T-cell (primary cell): ENCODE results near the gene RB1. TPM values are rescaled to one million over a fixed set of nuclear protein-coding genes. Genes with fewer than 3 reads are reported as not detected.
"Not testable (repeated sequence)": the region's sequence is repeated elsewhere in the genome, so short reads cannot be mapped to it uniquely, and the experiment has no call there.

Source experiments
- ATAC-seq, 4 experiments: fragments of 200-7000 bp in 3 of 4; fragments of 150-1000 bp in 1 of 4; cut with Tn5 transposase; replicated peaks in 1 of 4; 1 replicate in 3 of 4; 2 replicates in 1 of 4; pipeline ENCODE4 v1.10.0; 2021; ENCODE audit warnings: moderate library complexity in 3 of 4, mild to moderate bottlenecking in 2 of 4, moderate number of reproducible peaks in 1 of 4
- CTCF ChIA-PET, 2 donors: fragments of 300-600 bp; sonication (Branson Sonifier 250); formaldehyde crosslinking; loops; one replicate each; lab custom pipeline; 2022; ENCODE audit warnings: antibody characterized with exemption in 2 of 2; lab: Charles Lee
- POLR2A ChIA-PET, 2 donors: fragments of 300-600 bp; sonication (Branson Sonifier 250); formaldehyde crosslinking; loops; one replicate each; lab custom pipeline; 2022; ENCODE audit warnings: antibody characterized with exemption in 2 of 2; lab: Charles Lee
- DNase-seq, 35 experiments: peaks; one replicate each; pipeline versions ENCODE4 v3.0.0 to v3.0.0-alpha.2; 2013 to 2023
- H3K27ac ChIP-seq: one replicate; pipeline ENCODE4 v1.5.1; 2013; ENCODE audit warnings: low read length
- H3K27me3 ChIP-seq, 2 experiments: replicated peaks in 1 of 2; 1 replicate in 1 of 2; 2 replicates in 1 of 2; pipeline versions ENCODE4 v1.6.1 to v1.7.0; 2013; ENCODE audit warnings: low read length in 1 of 2, mixed read lengths in 1 of 2; ENCODE audit not compliant: control insufficient read depth in 2 of 2, insufficient read depth in 2 of 2; ENCODE audit errors: extremely low read depth in 1 of 2
- H3K36me3 ChIP-seq, 2 donors: 1 replicate in 1 of 2; 2 replicates in 1 of 2; pipeline versions ENCODE4 v1.6.1 to v1.7.0; 2013; ENCODE audit warnings: low read length in 1 of 2; ENCODE audit not compliant: control insufficient read depth in 2 of 2, insufficient read depth in 1 of 2; ENCODE audit errors: extremely low read depth in 1 of 2
- H3K4me1 ChIP-seq, 2 experiments: 1 replicate in 1 of 2; 2 replicates in 1 of 2; pipeline versions ENCODE4 v1.6.1 to v1.7.0; 2013; ENCODE audit warnings: low read length in 2 of 2, mixed read lengths in 1 of 2; ENCODE audit not compliant: insufficient read depth in 2 of 2, control insufficient read depth in 1 of 2; ENCODE audit errors: extremely low read depth in 1 of 2
- H3K4me3 ChIP-seq, 2 donors: 1 replicate in 1 of 2; 2 replicates in 1 of 2; pipeline versions ENCODE4 v1.5.1 to v1.7.0; 2013; ENCODE audit warnings: mild to moderate bottlenecking in 2 of 2, low read length in 1 of 2, moderate library complexity in 1 of 2; ENCODE audit not compliant: control insufficient read depth in 1 of 2; ENCODE audit errors: extremely low read depth in 1 of 2
- H3K9me3 ChIP-seq: 2 replicates; pipeline ENCODE4 v1.7.0; 2013
- H3K27ac Mint-ChIP-seq, 2 donors: one replicate each; pipeline ENCODE4 v1.8.0; 2020 to 2021; ENCODE audit warnings: mild to moderate bottlenecking in 2 of 2, mixed read lengths in 2 of 2
- H3K27me3 Mint-ChIP-seq, 2 donors: one replicate each; pipeline ENCODE4 v1.8.0; 2021 to 2022; ENCODE audit warnings: mixed read lengths in 2 of 2
- H3K36me3 Mint-ChIP-seq: one replicate; pipeline ENCODE4 v1.8.0; 2021; ENCODE audit warnings: mixed read lengths
- H3K4me1 Mint-ChIP-seq, 3 donors: one replicate each; pipeline ENCODE4 v1.8.0; 2020 to 2022; ENCODE audit warnings: mixed read lengths in 3 of 3, mild to moderate bottlenecking in 1 of 3
- H3K4me3 Mint-ChIP-seq, 3 donors: one replicate each; pipeline ENCODE4 v1.8.0; 2020 to 2022; ENCODE audit warnings: mild to moderate bottlenecking in 3 of 3, mixed read lengths in 3 of 3, moderate library complexity in 3 of 3
- H3K9me3 Mint-ChIP-seq, 3 donors: one replicate each; pipeline ENCODE4 v1.8.0; 2020 to 2022; ENCODE audit warnings: mixed read lengths in 3 of 3
- WGBS: methylation state at CpG from one replicate; pipeline ENCODE4 v1.1.5; 2013; ENCODE audit warnings: missing lambda C conversion rate; ENCODE audit not compliant: insufficient coverage; 5-methylcytosine and 5-hydroxymethylcytosine counted together
- total RNA-seq, 35 experiments: library from RNA in 6 of 35; stranded (reverse) in 6 of 35; fragments of 120-200 nt in 1 of 35; gene quantifications; one replicate each; pipeline versions ENCODE4 v1.2.1 to v1.2.4 and lab custom pipeline; 2013 to 2026

RB1 gene
- total RNA-seq, 5 donors from 2014 or later (not counting 1 experiment from before 2014, with no cell fraction given) = 17.8 to 26.6 (median 24.0) TPM

DNA sequence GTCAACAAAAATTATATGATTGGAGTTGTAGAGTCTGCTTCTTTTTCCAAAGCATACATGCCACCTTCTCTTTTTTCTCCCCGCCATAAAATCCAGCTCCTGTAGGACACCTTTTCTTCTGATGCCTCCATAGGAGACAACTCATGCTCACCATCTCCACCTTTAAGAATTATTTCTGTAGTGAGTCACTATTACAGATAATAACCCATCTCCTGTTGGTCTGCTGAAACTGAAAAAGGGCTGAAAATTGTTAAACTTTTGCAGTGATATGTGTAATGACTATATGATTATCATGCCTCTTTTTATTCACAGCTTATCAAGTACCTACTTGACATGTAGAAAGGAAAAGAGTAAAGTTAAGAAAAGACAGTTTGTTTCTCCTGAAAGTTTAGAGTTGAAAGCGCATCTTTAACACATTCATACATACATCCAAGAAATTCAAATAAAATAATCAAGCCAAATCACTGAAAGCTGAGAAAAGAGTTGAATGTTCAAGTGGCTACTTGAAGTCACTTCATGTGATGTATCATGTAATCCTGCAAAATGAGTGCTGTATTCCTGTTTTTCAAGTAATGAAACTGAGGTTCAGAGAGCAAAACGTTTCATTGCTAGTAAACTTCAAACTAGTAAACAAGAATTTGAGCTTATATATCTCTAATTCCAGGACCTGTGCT is 144.9 kb downstream of the RB1 start:
- Mint-ChIP-seq H3K4me1 (peaks cover 7 to 47% (median 37%) of the 10 kb centered on the region in 3 donors), H3K27ac (peak overlapping the region; percentile 71 to 82), H3K4me3 (peak overlapping the region in 2 of 3 donors; percentile 60 to 65), H3K36me3 (peaks cover 27% of the 10 kb centered on the region), H3K27me3 (no peaks in the 10 kb centered on the region), H3K9me3 (peaks cover 9 to 23% (median 13%) of the 10 kb centered on the region in 3 donors)
- POLR2A ChIA-PET = no interaction called here
- CTCF ChIA-PET = interaction anchor here in 1 of 2 donors (0.7 kb wide), 1 partner anchor 26 kb away, joined by 3 read pairs; no protein-coding TSS in a partner anchor
- H3K27ac ChIP-seq = no peak overlapping the region
- DNase-seq = no peak
- peaks cover 2 to 8% of the 10 kb centered on the region in 2 experiments for H3K4me1 ChIP-seq
- ATAC-seq = no peak
- no peak overlapping the region for H3K4me3 ChIP-seq
- H3K36me3 ChIP-seq = peaks cover 0 to 2% of the 10 kb centered on the region in 2 donors
- no peaks in the 10 kb centered on the region for H3K27me3 ChIP-seq
- H3K9me3 ChIP-seq = no peaks in the 10 kb centered on the region
- no CpG with 5 or more reads among the region's 3 CpGs for WGBS

- H3K36me3 Mint-ChIP-seq = peaks cover 31% of the 10 kb centered on the region
- Histone ChIP-seq H3K4me3 (no peak overlapping the region), H3K36me3 (peaks cover 0 to 7% of the 10 kb centered on the region in 2 donors), H3K27ac (peak overlapping the region; percentile 4), H3K4me1 (peaks cover 2 to 4% of the 10 kb centered on the region in 2 experiments), H3K9me3 (no peaks in the 10 kb centered on the region), H3K27me3 (no peaks in the 10 kb centered on the region)
- H3K27ac Mint-ChIP-seq = peak overlapping the region; percentile 53 to 71
- CTCF ChIA-PET = interaction anchor here in 1 of 2 donors (0.7 kb wide), 1 partner anchor 25 kb away, joined by 3 read pairs; no protein-coding TSS in a partner anchor
- H3K27me3 Mint-ChIP-seq = no peaks in the 10 kb centered on the region
- ATAC-seq (no peak), DNase-seq (no peak)
- peaks cover 9 to 23% (median 13%) of the 10 kb centered on the region in 3 donors for H3K9me3 Mint-ChIP-seq
- peak overlapping the region; percentile 18 to 65 (median 60) for H3K4me3 Mint-ChIP-seq
- no CpG with 5 or more reads among the region's 6 CpGs for WGBS
- H3K4me1 Mint-ChIP-seq = peaks cover 7 to 42% (median 30%) of the 10 kb centered on the region in 3 donors
- POLR2A ChIA-PET = no interaction called here
Measured at GRCh38 chr13:48448959-48449614, 145.5 kb downstream of the RB1 start.

- Histone ChIP-seq H3K27me3 (no peaks in the 10 kb centered on the region), H3K4me1 (peaks cover 0 to 2% of the 10 kb centered on the region in 2 experiments), H3K4me3 (no peak overlapping the region), H3K27ac (no peak overlapping the region), H3K9me3 (no peaks in the 10 kb centered on the region), H3K36me3 (peaks cover 0 to 12% of the 10 kb centered on the region in 2 donors)
- no peak overlapping the region for H3K4me3 Mint-ChIP-seq
- peak overlapping the region in 1 of 2 donors; percentile 28 for H3K27ac Mint-ChIP-seq
- ATAC-seq = no peak
- ChIA-PET CTCF (no interaction called here), POLR2A (no interaction called here)
- no peaks in the 10 kb centered on the region for H3K27me3 Mint-ChIP-seq
- peaks cover 9 to 23% (median 13%) of the 10 kb centered on the region in 3 donors for H3K9me3 Mint-ChIP-seq
- peaks cover 36% of the 10 kb centered on the region for H3K36me3 Mint-ChIP-seq
- H3K4me1 Mint-ChIP-seq = peaks cover 11 to 39% (median 25%) of the 10 kb centered on the region in 3 donors
- DNase-seq = no peak
- WGBS = 100% methylated on average over 1 of the region's 2 CpGs
Measured at GRCh38 chr13:48449656-48450055, 146.1 kb downstream of the RB1 start.

- CTCF ChIA-PET = interaction anchor here in 1 of 2 donors (1.0 kb wide), 1 partner anchor 55 kb away, joined by 3 read pairs; no protein-coding TSS in a partner anchor
- H3K27ac ChIP-seq, ATAC-seq, H3K4me3 Mint-ChIP-seq, DNase-seq, H3K27me3 ChIP-seq, H3K27ac Mint-ChIP-seq, H3K4me3 ChIP-seq, H3K4me1 ChIP-seq, H3K9me3 ChIP-seq, H3K27me3 Mint-ChIP-seq: not testable (repeated sequence)
- peaks cover 0 to 20% of the 10 kb centered on the region in 2 donors for H3K36me3 ChIP-seq
- Mint-ChIP-seq H3K36me3 (peaks cover 46% of the 10 kb centered on the region), H3K9me3 (peaks cover 9 to 23% (median 13%) of the 10 kb centered on the region in 3 donors), H3K4me1 (peaks cover 15 to 41% (median 24%) of the 10 kb centered on the region in 3 donors)
- POLR2A ChIA-PET = interaction anchor here in 1 of 2 donors (0.5 kb wide), 1 partner anchor 54 kb away, joined by 3 read pairs; no protein-coding TSS in a partner anchor
Measured at GRCh38 chr13:48451196-48451595, 147.6 kb downstream of the RB1 start.

DNA sequence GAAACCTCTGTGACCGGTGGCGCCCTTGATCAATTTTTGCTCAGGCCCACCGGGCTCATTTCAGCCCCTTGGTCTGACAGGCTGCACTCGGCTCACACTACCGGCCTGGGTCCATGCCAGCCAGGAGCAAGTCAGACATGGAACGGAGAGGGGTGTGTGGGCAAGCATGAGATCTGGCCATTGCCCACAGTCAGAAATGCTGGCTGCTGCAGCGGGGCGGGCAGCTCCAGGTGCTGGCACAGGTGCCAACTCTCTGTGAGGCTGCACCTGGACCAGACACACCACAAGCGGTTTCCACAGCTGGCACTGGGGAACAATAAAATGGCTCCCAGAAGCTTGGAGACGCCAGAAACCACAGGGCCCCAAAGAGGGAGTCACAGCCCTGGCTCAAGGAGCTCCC is 153.0 kb downstream of the RB1 start:
- peaks cover 0 to 11% (median 8%) of the 10 kb centered on the region in 3 donors for H3K4me1 Mint-ChIP-seq
- POLR2A ChIA-PET = no interaction called here
- peaks cover 75% of the 10 kb centered on the region for H3K36me3 Mint-ChIP-seq
- Histone ChIP-seq H3K36me3 (peaks cover 3 to 38% of the 10 kb centered on the region in 2 donors), H3K4me3 (no peak overlapping the region), H3K27me3 (no peaks in the 10 kb centered on the region), H3K27ac (no peak overlapping the region), H3K9me3 (no peaks in the 10 kb centered on the region), H3K4me1 (no peaks in the 10 kb centered on the region)
- H3K27ac Mint-ChIP-seq = no peak overlapping the region
- WGBS = 97% methylated on average over 10 of the region's 10 CpGs
- ATAC-seq (no peak), DNase-seq (no peak)
- H3K4me3 Mint-ChIP-seq = no peak overlapping the region
- CTCF ChIA-PET = no interaction called here
- peaks cover 3 to 11% (median 4%) of the 10 kb centered on the region in 3 donors for H3K9me3 Mint-ChIP-seq
- no peaks in the 10 kb centered on the region for H3K27me3 Mint-ChIP-seq

GRCh38 chr13:48457578-48458242 is 154.2 kb downstream of the RB1 start:
- DNase-seq (no peak), ATAC-seq (no peak)
- H3K4me3 ChIP-seq = no peak overlapping the region
- Mint-ChIP-seq H3K9me3 (peaks cover 0 to 4% (median 0%) of the 10 kb centered on the region in 3 donors), H3K27ac (no peak overlapping the region), H3K4me1 (peaks cover 0 to 8% (median 8%) of the 10 kb centered on the region in 3 donors), H3K27me3 (no peaks in the 10 kb centered on the region), H3K4me3 (no peak overlapping the region), H3K36me3 (peaks cover 72% of the 10 kb centered on the region)
- no peaks in the 10 kb centered on the region for H3K27me3 ChIP-seq
- WGBS = 98% methylated on average over 28 of the region's 28 CpGs
- no peak overlapping the region for H3K27ac ChIP-seq
- peaks cover 3 to 40% of the 10 kb centered on the region in 2 donors for H3K36me3 ChIP-seq
- CTCF ChIA-PET = interaction anchor here (0.5 to 0.7 kb wide), 3 partner anchors 79 to 473 kb away, joined by 3 to 5 read pairs (median 4); no protein-coding TSS in a partner anchor
- no peaks in the 10 kb centered on the region for H3K9me3 ChIP-seq
- no peaks in the 10 kb centered on the region for H3K4me1 ChIP-seq
- POLR2A ChIA-PET = no interaction called here
